ENCODE results near the gene LTBR.

The LTBR gene

DNA sequence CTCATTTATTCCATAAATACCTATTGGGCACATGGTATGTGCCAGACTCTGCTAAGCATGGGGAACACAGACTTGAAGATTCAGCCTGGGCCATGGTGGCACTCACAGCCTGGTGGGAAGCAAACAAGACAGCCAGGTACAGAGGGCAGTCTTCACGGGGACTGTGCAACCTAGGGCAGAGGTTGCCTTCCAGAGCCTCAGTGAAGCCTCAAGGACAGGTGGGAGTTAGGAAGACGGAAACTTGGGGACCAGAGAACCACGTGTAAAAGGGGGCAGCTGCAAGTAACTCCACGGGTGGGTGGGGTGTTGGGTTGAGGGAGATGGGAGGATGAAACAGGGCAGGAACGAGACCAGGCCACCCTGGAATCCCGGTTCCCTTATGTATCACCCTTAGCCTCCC is 980 bp upstream of the LTBR start:
- ATAC-seq (no peak), DNase-seq (ENCODE audit: low spot score in 2 of 2) (no peak)
- Mint-ChIP-seq H3K4me1 (peaks cover 4% of the 10 kb centered on the region), H3K36me3 (no peaks in the 10 kb centered on the region), H3K9me3 (no peaks in the 10 kb centered on the region), H3K4me3 (no peak overlapping the region), H3K27ac (no peak overlapping the region)

- ATAC-seq (no peak), DNase-seq (ENCODE audit: low spot score in 2 of 2) (no peak)
- Mint-ChIP-seq H3K27ac (no peak overlapping the region), H3K36me3 (no peaks in the 10 kb centered on the region), H3K4me1 (peaks cover 4% of the 10 kb centered on the region), H3K4me3 (no peak overlapping the region), H3K9me3 (no peaks in the 10 kb centered on the region)
Measured at GRCh38 chr12:6384499-6385436, 806 bp downstream of the LTBR start.

DNA sequence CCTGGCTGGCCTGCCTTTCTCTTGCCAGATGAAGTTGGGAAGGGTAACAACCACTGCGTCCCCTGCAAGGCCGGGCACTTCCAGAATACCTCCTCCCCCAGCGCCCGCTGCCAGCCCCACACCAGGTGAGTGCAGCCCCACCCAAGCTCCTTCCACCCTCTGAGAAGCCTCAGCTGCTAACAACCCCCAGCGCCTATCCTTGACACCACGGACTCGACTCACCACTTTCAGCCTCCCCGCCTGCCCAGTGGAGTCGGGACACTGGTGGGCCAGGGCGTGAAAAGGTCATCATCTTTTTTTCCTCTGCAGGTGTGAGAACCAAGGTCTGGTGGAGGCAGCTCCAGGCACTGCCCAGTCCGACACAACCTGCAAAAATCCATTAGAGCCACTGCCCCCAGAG is 2.1 kb downstream of the LTBR start:
- no peak for ATAC-seq
- Mint-ChIP-seq H3K4me3 (no peak overlapping the region), H3K9me3 (no peaks in the 10 kb centered on the region), H3K4me1 (peaks cover 4% of the 10 kb centered on the region), H3K36me3 (no peaks in the 10 kb centered on the region), H3K27ac (no peak overlapping the region)
- DNase-seq (ENCODE audit: low spot score in 2 of 2) = no peak

- no peaks in the 10 kb centered on the region for H3K36me3 Mint-ChIP-seq
Measured at GRCh38 chr12:6386491-6386890, 2.5 kb downstream of the LTBR start.

GRCh38 chr12:6387541-6387940 is 3.6 kb downstream of the LTBR start:
- DNase-seq (ENCODE audit: low spot score in 2 of 2) (no peak), ATAC-seq (no peak)
- Mint-ChIP-seq H3K4me1 (peaks cover 4% of the 10 kb centered on the region), H3K9me3 (no peaks in the 10 kb centered on the region), H3K36me3 (no peaks in the 10 kb centered on the region), H3K27ac (no peak overlapping the region), H3K4me3 (no peak overlapping the region)

More at GRCh38 chr12:6386491-6386890, 2.5 kb downstream of the LTBR start:
- no peak for DNase-seq (ENCODE audit: low spot score in 2 of 2)
- Mint-ChIP-seq H3K27ac (no peak overlapping the region), H3K4me1 (peaks cover 4% of the 10 kb centered on the region), H3K4me3 (no peak overlapping the region), H3K9me3 (no peaks in the 10 kb centered on the region)
- no peak for ATAC-seq

- H3K4me1 Mint-ChIP-seq = no peaks in the 10 kb centered on the region
- DNase-seq (ENCODE audit: low spot score in 2 of 2) (no peak), ATAC-seq (no peak)
- H3K4me3 Mint-ChIP-seq = no peak overlapping the region
- H3K36me3 Mint-ChIP-seq = no peaks in the 10 kb centered on the region
- H3K27ac Mint-ChIP-seq = peak overlapping the region; percentile 66
- H3K9me3 Mint-ChIP-seq = no peaks in the 10 kb centered on the region
Measured at GRCh38 chr12:6390084-6390799, 6.3 kb downstream of the LTBR start.

- Mint-ChIP-seq H3K27ac (peak overlapping the region; percentile 44), H3K9me3 (no peaks in the 10 kb centered on the region), H3K4me3 (no peak overlapping the region), H3K36me3 (no peaks in the 10 kb centered on the region), H3K4me1 (no peaks in the 10 kb centered on the region)
- ATAC-seq (no peak), DNase-seq (ENCODE audit: low spot score in 2 of 2) (no peak)
Measured at GRCh38 chr12:6391013-6391412, 7.1 kb downstream of the LTBR start.

GRCh38 chr12:6392504-6392903 is 8.5 kb downstream of the LTBR start:
- no peaks in the 10 kb centered on the region for H3K9me3 Mint-ChIP-seq
- DNase-seq (ENCODE audit: low spot score in 2 of 2) (no peak), ATAC-seq (no peak)
- no peak overlapping the region for H3K27ac Mint-ChIP-seq
- H3K36me3 Mint-ChIP-seq = no peaks in the 10 kb centered on the region
- no peaks in the 10 kb centered on the region for H3K4me1 Mint-ChIP-seq
- no peak overlapping the region for H3K4me3 Mint-ChIP-seq

- H3K4me1 Mint-ChIP-seq = no peaks in the 10 kb centered on the region
- ATAC-seq = no peak
- H3K27ac Mint-ChIP-seq = no peak overlapping the region
- no peaks in the 10 kb centered on the region for H3K9me3 Mint-ChIP-seq
- no peak overlapping the region for H3K4me3 Mint-ChIP-seq
- DNase-seq (ENCODE audit: low spot score in 2 of 2) = no peak
- no peaks in the 10 kb centered on the region for H3K36me3 Mint-ChIP-seq
Measured at GRCh38 chr12:6393109-6393508, 9.1 kb downstream of the LTBR start.

DNA sequence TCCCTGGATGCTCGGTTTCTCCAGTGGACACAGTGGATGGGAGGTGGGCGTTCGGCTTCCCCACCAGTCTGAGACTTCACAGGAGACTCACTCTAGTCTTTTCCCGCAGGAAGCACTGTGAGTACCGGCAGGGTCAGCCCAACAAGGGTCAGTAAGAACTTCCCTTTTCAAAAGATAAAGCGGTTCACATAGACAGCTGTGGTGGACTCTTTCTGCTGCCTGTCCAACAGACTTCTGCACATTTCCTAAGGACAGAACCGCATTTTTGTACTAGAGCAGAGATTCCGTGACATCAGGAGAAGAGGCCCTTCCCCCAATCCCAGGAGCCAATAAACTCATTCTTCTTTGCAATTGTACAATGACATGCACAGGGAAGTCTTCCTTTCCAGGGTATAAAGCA is 10.4 kb downstream of the LTBR start:
- DNase-seq (ENCODE audit: low spot score in 2 of 2) = no peak
- Mint-ChIP-seq H3K4me1 (no peaks in the 10 kb centered on the region), H3K9me3 (no peaks in the 10 kb centered on the region), H3K36me3 (no peaks in the 10 kb centered on the region), H3K27ac (no peak overlapping the region), H3K4me3 (no peak overlapping the region)
- no peak for ATAC-seq

DNA sequence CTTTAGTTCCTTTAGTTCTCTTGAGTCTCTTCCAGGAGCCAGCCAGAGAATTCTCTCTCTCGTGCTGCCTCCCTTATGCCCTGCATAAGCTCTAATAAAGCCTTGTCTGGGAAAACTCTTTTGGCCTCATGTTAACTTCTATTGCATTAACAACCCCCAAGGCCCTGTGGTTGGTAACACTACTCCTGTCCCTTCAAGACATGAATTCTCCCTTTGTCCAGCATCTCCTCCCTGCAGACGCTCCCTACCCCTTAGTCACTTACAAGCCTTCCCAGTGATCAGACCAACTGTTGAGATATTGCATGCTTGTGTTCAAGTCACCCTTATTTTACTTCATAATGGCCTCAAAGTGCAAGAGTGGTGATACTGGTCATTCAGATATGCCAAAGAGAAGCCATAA is 12.1 kb downstream of the LTBR start:
- no peak overlapping the region for H3K27ac Mint-ChIP-seq
- ATAC-seq (no peak), DNase-seq (ENCODE audit: low spot score in 2 of 2) (no peak)
- no peaks in the 10 kb centered on the region for H3K4me1 Mint-ChIP-seq
- H3K36me3 Mint-ChIP-seq = no peaks in the 10 kb centered on the region
- no peak overlapping the region for H3K4me3 Mint-ChIP-seq
- H3K9me3 Mint-ChIP-seq = no peaks in the 10 kb centered on the region

DNA sequence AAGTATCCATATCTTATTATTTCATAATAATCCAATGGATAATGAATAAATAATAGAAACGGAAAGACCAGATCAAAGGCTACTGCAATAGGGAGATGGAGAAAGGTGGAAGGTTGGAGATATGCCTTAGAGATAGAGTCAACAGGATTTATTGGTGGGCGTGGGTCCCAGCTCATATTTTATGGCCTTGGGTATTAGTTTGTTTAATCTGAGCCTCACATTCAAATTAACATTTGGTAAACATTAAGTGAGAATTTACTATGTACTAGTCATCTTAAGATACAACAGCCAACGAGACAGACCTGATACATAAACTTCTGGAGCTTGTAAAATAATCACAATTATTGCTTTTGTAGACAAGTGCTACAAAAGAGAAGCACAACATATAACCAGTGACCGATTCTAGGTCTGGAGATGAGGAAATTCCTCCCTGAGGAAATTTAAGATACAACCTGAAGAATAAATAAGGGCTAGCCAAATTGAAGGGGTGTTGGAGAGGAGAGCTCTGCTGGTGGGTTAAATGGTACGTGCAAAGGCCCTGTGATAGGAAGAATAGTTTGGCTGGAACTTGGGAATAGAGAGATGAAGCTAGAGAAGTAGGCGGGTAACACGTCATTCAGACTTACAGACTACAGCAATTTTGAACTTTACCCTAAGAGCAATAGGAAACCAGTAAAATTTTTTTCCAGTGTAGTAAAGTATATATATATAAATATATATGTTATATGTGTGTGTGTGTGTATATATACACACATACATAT is 16.1 kb downstream of the LTBR start:
- no peak overlapping the region for H3K27ac Mint-ChIP-seq
- no peaks in the 10 kb centered on the region for H3K36me3 Mint-ChIP-seq

GRCh38 chr12:6404390-6404789 is 20.4 kb downstream of the LTBR start:
- H3K4me3 Mint-ChIP-seq = no peak overlapping the region
- no peak for ATAC-seq
- H3K27ac Mint-ChIP-seq = no peak overlapping the region
- no peaks in the 10 kb centered on the region for H3K9me3 Mint-ChIP-seq
- no peaks in the 10 kb centered on the region for H3K36me3 Mint-ChIP-seq
- DNase-seq (ENCODE audit: low spot score in 2 of 2) = no peak
- no peaks in the 10 kb centered on the region for H3K4me1 Mint-ChIP-seq

More for the DNA sequence above, 16.1 kb downstream of the LTBR start:
- Mint-ChIP-seq H3K9me3 (no peaks in the 10 kb centered on the region), H3K4me3 (no peak overlapping the region), H3K4me1 (no peaks in the 10 kb centered on the region)
- DNase-seq (ENCODE audit: low spot score in 2 of 2) (no peak), ATAC-seq (no peak)

GRCh38 chr12:6405963-6406362 is 22.0 kb downstream of the LTBR start:
- ATAC-seq (no peak), DNase-seq (ENCODE audit: low spot score in 2 of 2) (no peak)
- Mint-ChIP-seq H3K9me3 (no peaks in the 10 kb centered on the region), H3K36me3 (no peaks in the 10 kb centered on the region), H3K4me1 (no peaks in the 10 kb centered on the region), H3K4me3 (no peak overlapping the region), H3K27ac (no peak overlapping the region)

- H3K9me3 Mint-ChIP-seq = no peaks in the 10 kb centered on the region
- DNase-seq (ENCODE audit: low spot score in 2 of 2) (no peak), ATAC-seq (no peak)
- no peaks in the 10 kb centered on the region for H3K4me1 Mint-ChIP-seq
- H3K27ac Mint-ChIP-seq = no peak overlapping the region
- no peak overlapping the region for H3K4me3 Mint-ChIP-seq
- no peaks in the 10 kb centered on the region for H3K36me3 Mint-ChIP-seq
Measured at GRCh38 chr12:6407236-6407954, 23.4 kb downstream of the LTBR start.

Data from stimulated activated effector memory CD8-positive, alpha-beta T cell treated with anti-CD3 and anti-CD28 coated beads, Interleukin-12 subunit alpha, Interleukin-12 subunit beta, amount 100 ng/mL, for 72 hours (primary cell).